ENCODE results near the gene ACACA.

GRCh38 chr17:37432671-37433070 lies 26.0 kb upstream of the ACACA start:
- TF ChIP-seq CTCF (IDR thresholded peaks at IDR 0.05; ENCODE audit: low read length) (no peak), EZH2phosphoT487 (IDR thresholded peaks at IDR 0.05; ENCODE audit: low read length) (no peak), EZH2 (optimal IDR thresholded peaks at IDR 0.05; ENCODE audit: low read depth, low read length) (no peak)

Measured in MM.1S (cell line).